ENCODE data around the gene ATR.

DNA sequence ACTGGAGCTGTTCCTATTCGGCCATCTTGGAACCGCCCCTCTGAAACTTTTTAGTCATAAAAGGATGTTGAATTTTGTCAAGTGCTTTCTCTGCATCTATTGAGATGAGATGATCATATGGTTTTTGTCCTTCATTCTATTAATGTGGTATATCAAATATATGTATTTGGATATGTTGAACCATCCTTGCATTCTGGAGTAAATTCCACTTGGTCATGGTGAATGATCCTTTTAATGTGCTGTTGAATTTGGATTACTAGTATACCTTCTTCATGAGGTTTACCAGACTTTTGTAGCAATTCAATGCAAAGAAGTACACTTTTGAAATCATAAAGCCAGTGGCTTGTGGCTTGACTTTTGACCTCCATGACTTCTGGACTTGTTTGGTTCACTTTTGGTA lies 97.3 kb downstream of the ATR start:
- TF ChIP-seq, protein P1, sequence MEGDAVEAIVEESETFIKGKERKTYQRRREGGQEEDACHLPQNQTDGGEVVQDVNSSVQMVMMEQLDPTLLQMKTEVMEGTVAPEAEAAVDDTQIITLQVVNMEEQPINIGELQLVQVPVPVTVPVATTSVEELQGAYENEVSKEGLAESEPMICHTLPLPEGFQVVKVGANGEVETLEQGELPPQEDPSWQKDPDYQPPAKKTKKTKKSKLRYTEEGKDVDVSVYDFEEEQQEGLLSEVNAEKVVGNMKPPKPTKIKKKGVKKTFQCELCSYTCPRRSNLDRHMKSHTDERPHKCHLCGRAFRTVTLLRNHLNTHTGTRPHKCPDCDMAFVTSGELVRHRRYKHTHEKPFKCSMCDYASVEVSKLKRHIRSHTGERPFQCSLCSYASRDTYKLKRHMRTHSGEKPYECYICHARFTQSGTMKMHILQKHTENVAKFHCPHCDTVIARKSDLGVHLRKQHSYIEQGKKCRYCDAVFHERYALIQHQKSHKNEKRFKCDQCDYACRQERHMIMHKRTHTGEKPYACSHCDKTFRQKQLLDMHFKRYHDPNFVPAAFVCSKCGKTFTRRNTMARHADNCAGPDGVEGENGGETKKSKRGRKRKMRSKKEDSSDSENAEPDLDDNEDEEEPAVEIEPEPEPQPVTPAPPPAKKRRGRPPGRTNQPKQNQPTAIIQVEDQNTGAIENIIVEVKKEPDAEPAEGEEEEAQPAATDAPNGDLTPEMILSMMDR (optimal IDR thresholded peaks at IDR 0.05 in 1 of 3, IDR thresholded peaks at IDR 0.05 in 1 of 3, conservative IDR thresholded peaks at IDR 0.05 in 1 of 3; ENCODE audit: extremely low read depth in 1 of 3, insufficient read depth in 2 of 3, low read length in 3 of 3), result no peak
- no peak for TF ChIP-seq EZH2 (IDR thresholded peaks at IDR 0.05; ENCODE audit: low read length)
